Left ventricle myocardium inferior (tissue), 1 donor: ENCODE data around the gene ARSD. TPM values are rescaled to one million over a fixed set of nuclear protein-coding genes. Genes with fewer than 3 reads are reported as not detected.

Experiments
- DNase-seq: peaks from one replicate; pipeline ENCODE4 v3.0.0-alpha.2; 2020
- H3K27ac ChIP-seq: fragments of 200-600 bp; replicated peaks from 2 replicates; pipeline ENCODE4 v1.8.0; 2021
- H3K27me3 ChIP-seq: fragments of 200-600 bp; 2 replicates; pipeline ENCODE4 v1.8.0; 2021; ENCODE audit warnings: low read depth
- H3K36me3 ChIP-seq: fragments of 200-600 bp; 2 replicates; pipeline ENCODE4 v1.8.0; 2021
- H3K4me1 ChIP-seq: fragments of 200-600 bp; 2 replicates; pipeline ENCODE4 v1.8.0; 2021
- H3K4me3 ChIP-seq: fragments of 200-600 bp; 2 replicates; pipeline ENCODE4 v1.8.0; 2021; ENCODE audit warnings: mild to moderate bottlenecking, moderate library complexity
- H3K9me3 ChIP-seq: fragments of 200-600 bp; replicated peaks from 2 replicates; pipeline ENCODE4 v1.8.0; 2021
- CTCF ChIP-seq: fragments of 200-600 bp; IDR thresholded peaks from 2 replicates; pipeline ENCODE4 v1.8.0; 2021; ENCODE audit warnings: antibody characterized with exemption, mild to moderate bottlenecking, borderline replicate concordance
- intact Hi-C: fragments of 100-400 bp; cut with micrococcal nuclease; formaldehyde crosslinking; loops from one replicate; pipeline ENCODE4 v1.11.0; 2022
- total RNA-seq: library from RNA; stranded (reverse); fragmentation: NEBNext Ultra II Directional; extraction: Animal tissue kit (Norgen Biotek cat#: 25700); gene quantifications from one replicate; pipeline ENCODE4 v1.2.1, GENCODE V29; 2021
- donor health status: DM: no; HTN: yes; CAD: no; lungs with severe emphysema.

The ARSD gene
- total RNA-seq, 1 donor from 2014 or later: 9.3 TPM

- intact Hi-C loops: no loop called here
- Histone ChIP-seq H3K27me3 (no peaks in the 10 kb centered on the region), H3K4me3 (no peak overlapping the region), H3K27ac (no peak overlapping the region), H3K4me1 (no peaks in the 10 kb centered on the region), H3K9me3 (peaks cover 1% of the 10 kb centered on the region), H3K36me3 (no peaks in the 10 kb centered on the region)
- peak; percentile 20 for TF ChIP-seq CTCF
- no peak for DNase-seq
These were observed 53.2 kb downstream of the ARSD start for GRCh38 chrX:2875798-2876399.

GRCh38 chrX:2875136-2875481 is 54.0 kb downstream of the ARSD start:
- intact Hi-C loops: no loop called here

GRCh38 chrX:2874222-2875135 is 54.7 kb downstream of the ARSD start:
- no peak overlapping the region for H3K4me3 ChIP-seq
- DNase-seq: no peak
- H3K27me3 ChIP-seq: no peaks in the 10 kb centered on the region
- H3K9me3 ChIP-seq: peaks cover 10% of the 10 kb centered on the region
- no peak for TF ChIP-seq CTCF
- H3K4me1 ChIP-seq: no peaks in the 10 kb centered on the region
- H3K27ac ChIP-seq: no peak overlapping the region
- no peaks in the 10 kb centered on the region for H3K36me3 ChIP-seq
- intact Hi-C loops: no loop called here

More at GRCh38 chrX:2875136-2875481, 54.0 kb downstream of the ARSD start:
- Histone ChIP-seq H3K36me3 (no peaks in the 10 kb centered on the region), H3K9me3 (peaks cover 9% of the 10 kb centered on the region), H3K4me1 (no peaks in the 10 kb centered on the region), H3K27ac (no peak overlapping the region), H3K4me3 (no peak overlapping the region), H3K27me3 (no peaks in the 10 kb centered on the region)
- TF ChIP-seq CTCF: no peak
- DNase-seq: no peak

GRCh38 chrX:2872671-2873277 is 56.4 kb downstream of the ARSD start:
- H3K4me3 ChIP-seq: no peak overlapping the region
- no peaks in the 10 kb centered on the region for H3K36me3 ChIP-seq
- H3K4me1 ChIP-seq: no peaks in the 10 kb centered on the region
- peaks cover 10% of the 10 kb centered on the region for H3K9me3 ChIP-seq
- no peak overlapping the region for H3K27ac ChIP-seq
- no peak for DNase-seq
- intact Hi-C loops: no loop called here
- H3K27me3 ChIP-seq: no peaks in the 10 kb centered on the region
- no peak for TF ChIP-seq CTCF

GRCh38 chrX:2871831-2872230 is 57.3 kb downstream of the ARSD start:
- no peaks in the 10 kb centered on the region for H3K4me1 ChIP-seq
- intact Hi-C loops: no loop called here
- DNase-seq: no peak
- TF ChIP-seq CTCF: no peak
- H3K27ac ChIP-seq: no peak overlapping the region
- H3K9me3 ChIP-seq: peaks cover 10% of the 10 kb centered on the region
- no peak overlapping the region for H3K4me3 ChIP-seq
- no peaks in the 10 kb centered on the region for H3K36me3 ChIP-seq
- H3K27me3 ChIP-seq: no peaks in the 10 kb centered on the region
